ENCODE measurements around the gene ATP6V1B1. TPM values are rescaled to one million over a fixed set of nuclear protein-coding genes. Genes with fewer than 3 reads are reported as not detected.

Gene ATP6V1B1
- total and polyA plus RNA-seq, 10 of the 15 experiments (the other 5 are each of a cell fraction or from before 2014, with no cell fraction given), result not detected

DNA sequence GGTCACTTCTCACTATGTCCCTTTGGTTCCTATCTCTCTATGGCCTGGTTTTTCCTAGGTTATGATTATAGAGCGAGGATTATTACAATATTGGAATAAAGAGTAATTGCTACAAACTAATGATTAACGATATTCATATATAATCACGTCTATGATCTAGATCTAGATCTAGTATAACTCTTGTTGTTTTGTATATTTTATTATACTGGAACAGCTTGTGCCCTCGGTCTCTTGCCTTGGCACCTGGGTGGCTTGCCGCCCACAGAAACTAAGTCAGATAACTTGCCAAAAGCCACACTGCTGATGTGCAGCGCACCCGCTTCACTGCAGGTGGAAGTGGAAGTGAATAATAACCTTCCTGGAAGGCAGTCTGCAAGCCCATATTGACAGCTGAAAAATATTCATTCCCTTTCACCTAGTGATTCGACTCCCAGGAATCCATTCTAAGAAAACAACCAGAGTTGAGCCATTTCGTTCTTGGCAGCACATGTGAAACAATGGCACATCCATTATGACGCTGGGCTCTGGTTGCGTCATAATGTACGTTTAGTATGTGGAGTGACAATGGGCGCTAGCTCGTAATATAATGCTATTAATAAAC lies 42.0 kb downstream of the ATP6V1B1 start:
- H3K9me3 ChIP-seq (replicated peaks; ENCODE audit: control insufficient read depth, insufficient read depth, low read length), result no peaks in the 10 kb centered on the region
- H3K4me3 ChIP-seq, result peak overlapping the region; percentile 74; the same call in 1 of the 2 replicates
- no peaks in the 10 kb centered on the region for H3K79me2 ChIP-seq (ENCODE audit: control insufficient read depth, insufficient read depth, low read length)
- ChIA-PET RAD21 (ENCODE audit: unreplicated experiment) (no interaction called here), CTCF (interaction anchor here (0.7 to 7.2 kb wide), 8 partner anchors 13 to 674 kb away, joined by 3 to 72 read pairs (median 4); no protein-coding TSS in a partner anchor), SMC1A (ENCODE audit: uncharacterized antibody, unreplicated experiment) (interaction anchor here (0.6 to 1.9 kb wide), 3 partner anchors 13 to 30 kb away, joined by 3 to 9 read pairs (median 3); no protein-coding TSS in a partner anchor), POLR2A (interaction anchor here (0.8 kb wide), 1 partner anchor 94 kb away, joined by 3 read pairs; no protein-coding TSS in a partner anchor)
- DNase-seq (ENCODE audit: low read depth, low spot score) (no peak), FAIRE-seq (no peak), ATAC-seq (peak; percentile 25; the same call in 2 of the 3 replicates)
- no TSS peak for BruUV-seq (replicated peaks)
- TF ChIP-seq CREM (IDR thresholded peaks at IDR 0.05; ENCODE audit: low read depth) (peak; percentile 55), MYB (IDR thresholded peaks at IDR 0.05; ENCODE audit: borderline replicate concordance, low read depth, low read length) (no peak), CREB1 (IDR thresholded peaks at IDR 0.05; ENCODE audit: low read depth) (peak; percentile 64), EED (IDR thresholded peaks at IDR 0.05; ENCODE audit: low read depth) (no peak)
- H3K4me1 ChIP-seq (ENCODE audit: control insufficient read depth, insufficient read depth, low read length), result peaks cover 7% of the 10 kb centered on the region
- peak overlapping the region; percentile 20; the same call in 1 of the 2 replicates for H3K9ac ChIP-seq (ENCODE audit: control insufficient read depth, insufficient read depth, low read length)
- H3K36me3 ChIP-seq (ENCODE audit: control insufficient read depth in 2 of 2, insufficient read depth in 2 of 2, low read length in 1 of 2), result no peaks in the 10 kb centered on the region; a peak in 1 of 4 replicates
- H3K27ac ChIP-seq (ENCODE audit: control insufficient read depth, insufficient read depth), result no peak overlapping the region
- intact Hi-C loops (cut with micrococcal nuclease; ENCODE audit: unreplicated experiment), result no loop called here
- H3K4me2 ChIP-seq (ENCODE audit: control insufficient read depth, insufficient read depth), result peak overlapping the region; percentile 91
- H4K20me1 ChIP-seq (ENCODE audit: control insufficient read depth, insufficient read depth), result no peaks in the 10 kb centered on the region
- H3K27me3 ChIP-seq (replicated peaks in 1 of 2; ENCODE audit: control insufficient read depth in 2 of 2, insufficient read depth in 2 of 2, low read length in 1 of 2), result no peaks in the 10 kb centered on the region
- 5% methylated on average over 14 of the region's 14 CpGs for WGBS (ENCODE audit: insufficient coverage, insufficient replicate concordance, low lambda C conversion rate, missing lambda C conversion rate)
- peak overlapping the region; percentile 92 for H2AFZ ChIP-seq (ENCODE audit: control insufficient read depth, low read depth, low read length)
- in situ Hi-C loops (cut with MboI), result no loop called here

DNA sequence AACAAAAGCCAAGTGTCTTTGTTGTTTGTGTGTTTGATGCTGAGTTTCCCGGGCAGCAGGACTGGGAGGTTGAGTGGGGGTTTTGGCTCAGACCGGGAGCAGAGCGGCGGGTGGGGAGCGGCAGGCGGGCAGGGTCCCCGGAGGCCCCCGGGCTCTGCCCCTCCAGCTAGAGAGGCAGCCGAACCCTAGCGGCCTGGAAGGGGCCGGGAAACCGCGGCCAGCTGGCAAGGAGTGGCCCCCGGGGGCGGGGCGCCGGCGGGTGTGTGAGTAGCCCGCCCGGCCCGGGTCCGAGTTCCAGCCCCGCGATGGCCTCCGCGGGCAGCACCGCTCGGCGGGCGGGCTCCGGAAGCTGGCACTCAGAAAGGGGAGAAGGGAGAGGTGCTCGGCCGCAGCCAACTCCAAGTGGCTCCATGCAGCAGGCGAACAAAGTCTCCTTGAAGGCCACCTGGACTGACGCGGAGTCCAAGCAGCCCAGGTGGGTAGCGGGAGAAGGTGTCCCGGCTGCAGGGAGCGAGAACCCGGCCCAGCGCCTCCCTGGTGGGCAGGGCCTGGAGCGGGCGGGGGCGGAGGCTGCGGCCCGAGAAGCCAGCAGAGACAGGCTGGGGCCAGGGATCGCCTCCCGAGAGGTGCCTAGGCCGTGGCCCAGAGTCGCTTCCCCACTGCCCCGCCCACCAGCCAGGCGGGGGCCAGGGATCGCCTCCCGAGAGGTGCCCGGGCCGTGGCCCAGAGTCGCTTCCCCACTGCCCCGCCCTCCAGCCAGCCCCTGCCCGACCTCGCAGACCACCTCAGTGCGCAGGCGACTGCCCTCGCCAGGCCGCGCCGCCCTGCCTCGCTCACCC lies 42.9 kb downstream of the ATP6V1B1 start, which contains the start of gene ANKRD53:
ANKRD53 (plus strand) TSS at position 290 of the 839 bp plus-strand sequence; CDS start at position 306, 16 bp downstream.
- Histone ChIP-seq H3K4me1 (ENCODE audit: control insufficient read depth, insufficient read depth, low read length) (peaks cover 7% of the 10 kb centered on the region), H3K4me2 (ENCODE audit: control insufficient read depth, insufficient read depth) (peak within 1 kb of the TSS; percentile 91), H3K4me3 (peak within 1 kb of the TSS; percentile 74; the same call in 1 of the 2 replicates), H3K79me2 (ENCODE audit: control insufficient read depth, insufficient read depth, low read length) (no peaks in the 10 kb centered on the region), H3K9me3 (replicated peaks; ENCODE audit: control insufficient read depth, insufficient read depth, low read length) (no peaks in the 10 kb centered on the region), H3K9ac (ENCODE audit: control insufficient read depth, insufficient read depth, low read length) (peak within 1 kb of the TSS; percentile 20; the same call in 1 of the 2 replicates), H3K36me3 (ENCODE audit: control insufficient read depth in 2 of 2, insufficient read depth in 2 of 2, low read length in 1 of 2) (peaks cover 0 to 3% of the 10 kb centered on the region in 2 experiments; a peak in 1 of 4 replicates), H2AFZ (ENCODE audit: control insufficient read depth, low read depth, low read length) (peak within 1 kb of the TSS; percentile 92), H3K27ac (ENCODE audit: control insufficient read depth, insufficient read depth) (no peak within 1 kb of the TSS), H4K20me1 (ENCODE audit: control insufficient read depth, insufficient read depth) (no peaks in the 10 kb centered on the region), H3K27me3 (replicated peaks in 1 of 2; ENCODE audit: control insufficient read depth in 2 of 2, insufficient read depth in 2 of 2, low read length in 1 of 2) (no peaks in the 10 kb centered on the region)
- intact Hi-C loops (cut with micrococcal nuclease; ENCODE audit: unreplicated experiment) (no loop called here), in situ Hi-C loops (cut with MboI) (no loop called here)
- SMC1A ChIA-PET (ENCODE audit: uncharacterized antibody, unreplicated experiment), result interaction anchor here (0.8 to 1.9 kb wide), 2 partner anchors 14 to 31 kb away, joined by 3 to 9 read pairs; no protein-coding TSS in a partner anchor
- WGBS (ENCODE audit: insufficient coverage, insufficient replicate concordance, low lambda C conversion rate, missing lambda C conversion rate), result 11% methylated on average over 43 of the region's 67 CpGs
- POLR2A ChIA-PET, result interaction anchor here (0.8 kb wide), 1 partner anchor 93 kb away, joined by 3 read pairs; no protein-coding TSS in a partner anchor
- FAIRE-seq (no peak), DNase-seq (ENCODE audit: low read depth, low spot score) (no peak), ATAC-seq (peak; percentile 43)
- RAD21 ChIA-PET (ENCODE audit: unreplicated experiment), result no interaction called here
- CTCF ChIA-PET, result interaction anchor here (0.7 to 7.2 kb wide), 8 partner anchors 14 to 674 kb away, joined by 3 to 72 read pairs (median 4); no protein-coding TSS in a partner anchor
- no TSS peak for BruUV-seq (replicated peaks)
- no peak for TF ChIP-seq POU2F2 (IDR thresholded peaks at IDR 0.05; ENCODE audit: borderline replicate concordance, low read depth, low read length)
- TF ChIP-seq EED (IDR thresholded peaks at IDR 0.05; ENCODE audit: low read depth), result no peak
- TF ChIP-seq EGR1 (IDR thresholded peaks at IDR 0.05; ENCODE audit: borderline replicate concordance in 1 of 2, low read depth in 2 of 2, low read length in 2 of 2), result peak in 1 of 2 experiments; percentile 58; a peak in 1 of 3 replicates
- TF ChIP-seq RAD21 (IDR thresholded peaks at IDR 0.05; ENCODE audit: insufficient read depth, low read depth, low read length), result no peak

Data from GM12878 (cell line).